GM12891 (cell line): ENCODE measurements around the gene RUSF1.
"Not testable (repeated sequence)": the region's sequence is repeated elsewhere in the genome, so short reads cannot be mapped to it uniquely, and the experiment has no call there.

ENCODE experiments used
- DNase-seq: peaks from one replicate; pipeline ENCODE4 v3.0.0; 2011; ENCODE audit warnings: low spot score; ENCODE audit not compliant: insufficient read length
- FAIRE-seq: peaks from 2 replicates; lab custom pipeline; 2011; peaks lifted over from hg19 to GRCh38; lab: Jason Lieb, UNC
- PAX5 ChIP-seq: IDR thresholded peaks from 2 replicates; pipeline ENCODE4 v1.6.1; 2011; ENCODE audit warnings: low read length, moderate library complexity, mild to moderate bottlenecking; ENCODE audit not compliant: insufficient read depth, severe bottlenecking
- POLR2A ChIP-seq: IDR thresholded peaks from 2 replicates; pipeline ENCODE4 v1.6.1; 2011; ENCODE audit warnings: low read depth, low read length, control low read depth
- POLR2AphosphoS5 ChIP-seq: IDR thresholded peaks from 2 replicates; pipeline ENCODE4 v1.6.1; 2011; ENCODE audit warnings: low read depth, low read length, control low read depth
- POU2F2 ChIP-seq: IDR thresholded peaks from 2 replicates; pipeline ENCODE4 v1.6.1; 2011; ENCODE audit warnings: low read depth, mild to moderate bottlenecking, control low read depth, low read length, moderate library complexity
- SPI1 ChIP-seq: IDR thresholded peaks from 2 replicates; pipeline ENCODE4 v1.6.1; 2011; ENCODE audit warnings: low read depth, low read length, control low read depth
- TAF1 ChIP-seq: IDR thresholded peaks from 2 replicates; pipeline ENCODE4 v1.6.1; 2011; ENCODE audit warnings: low read depth, low read length, control low read depth

RUSF1 gene

DNA sequence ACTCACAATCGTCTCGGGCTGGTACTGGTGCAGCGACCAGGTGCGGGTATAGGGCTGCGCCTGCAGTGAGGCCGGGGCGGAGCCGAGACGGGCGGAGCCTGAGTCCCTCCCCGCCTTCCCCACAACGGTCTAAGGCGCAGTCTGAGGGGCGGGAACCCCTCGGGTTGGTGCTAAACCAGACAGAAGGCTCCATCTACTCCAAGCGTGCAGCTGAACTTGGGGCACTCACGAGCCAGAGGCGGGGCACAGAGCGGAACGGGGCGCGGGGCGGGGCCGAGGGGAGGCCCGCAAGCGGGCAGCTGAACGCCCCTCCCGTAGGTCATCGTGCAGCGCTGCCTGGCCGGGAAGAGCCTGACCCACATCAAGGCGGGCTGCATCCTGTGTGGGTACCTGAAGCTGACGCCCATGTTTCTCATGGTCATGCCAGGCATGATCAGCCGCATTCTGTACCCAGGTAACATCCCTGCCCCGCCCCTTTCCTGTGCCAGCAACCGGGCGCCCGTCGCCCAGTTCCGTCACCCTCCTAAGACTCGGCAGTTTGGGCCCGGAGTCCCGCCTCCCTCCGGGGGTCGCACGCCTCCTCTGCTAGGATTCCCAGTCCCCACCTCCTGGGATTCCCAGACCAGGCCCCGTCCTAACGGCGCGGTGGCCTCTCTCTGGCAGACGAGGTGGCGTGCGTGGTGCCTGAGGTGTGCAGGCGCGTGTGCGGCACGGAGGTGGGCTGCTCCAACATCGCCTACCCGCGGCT is 20.3 kb downstream of the RUSF1 start:
- TF ChIP-seq TAF1, result no peak
- TF ChIP-seq POU2F2, result no peak
- TF ChIP-seq POLR2AphosphoS5, result no peak
- TF ChIP-seq SPI1, result no peak
- TF ChIP-seq PAX5, result no peak
- no peak for TF ChIP-seq POLR2A
- FAIRE-seq, result peak; percentile 89
- DNase-seq, result peak; percentile 93

DNA sequence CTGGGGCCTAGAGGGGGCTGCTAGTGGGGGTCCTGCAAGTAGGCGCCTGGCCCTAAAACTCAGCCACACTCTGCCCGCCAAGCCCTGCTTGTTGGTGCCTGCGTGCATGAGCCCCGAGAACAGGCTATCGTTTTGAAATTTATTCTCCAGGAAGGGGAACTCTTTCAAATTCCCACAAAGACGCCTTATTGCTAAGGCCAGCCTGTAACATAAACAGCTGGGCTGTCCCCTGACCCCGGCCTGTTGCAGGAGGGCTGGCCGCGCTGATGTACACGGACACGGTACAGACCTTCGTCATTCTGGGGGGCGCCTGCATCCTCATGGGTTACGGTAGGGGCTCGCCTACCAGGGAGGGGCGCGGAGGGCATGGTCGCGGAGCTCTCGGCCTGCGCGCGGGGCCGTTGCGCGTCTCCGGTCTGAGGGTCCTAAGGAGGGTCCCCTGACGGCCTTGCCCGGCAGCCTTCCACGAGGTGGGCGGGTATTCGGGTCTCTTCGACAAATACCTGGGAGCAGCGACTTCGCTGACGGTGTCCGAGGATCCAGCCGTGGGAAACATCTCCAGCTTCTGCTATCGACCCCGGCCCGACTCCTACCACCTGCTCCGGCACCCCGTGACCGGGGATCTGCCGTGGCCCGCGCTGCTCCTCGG is 21.0 kb downstream of the RUSF1 start:
- no peak for TF ChIP-seq TAF1
- TF ChIP-seq POU2F2, result no peak
- no peak for TF ChIP-seq PAX5
- no peak for TF ChIP-seq SPI1
- TF ChIP-seq POLR2AphosphoS5, result no peak
- TF ChIP-seq POLR2A, result no peak
- FAIRE-seq (no peak), DNase-seq (no peak)

DNA sequence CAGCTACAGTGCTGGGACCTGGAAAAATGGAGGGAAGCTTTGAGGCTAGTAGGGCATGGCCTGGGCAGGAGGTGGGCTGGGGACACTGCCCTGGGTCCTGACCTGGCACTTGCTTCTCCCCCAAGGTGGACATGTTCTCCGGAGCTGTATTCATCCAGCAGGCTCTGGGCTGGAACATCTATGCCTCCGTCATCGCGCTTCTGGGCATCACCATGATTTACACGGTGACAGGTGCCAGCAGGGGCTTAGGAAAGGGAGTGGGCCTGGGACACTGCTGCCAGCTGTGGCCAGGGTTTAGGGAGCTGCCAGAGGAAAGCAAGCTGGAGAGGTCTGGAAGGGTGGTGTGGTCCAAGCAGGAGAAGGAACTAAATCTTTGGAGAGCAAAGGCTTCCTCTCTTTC is 22.1 kb downstream of the RUSF1 start:
- no peak for FAIRE-seq
- no peak for TF ChIP-seq SPI1
- TF ChIP-seq TAF1, result no peak
- no peak for TF ChIP-seq PAX5
- TF ChIP-seq POU2F2, result no peak
- no peak for TF ChIP-seq POLR2AphosphoS5
- TF ChIP-seq POLR2A, result no peak
- DNase-seq, result no peak

DNA sequence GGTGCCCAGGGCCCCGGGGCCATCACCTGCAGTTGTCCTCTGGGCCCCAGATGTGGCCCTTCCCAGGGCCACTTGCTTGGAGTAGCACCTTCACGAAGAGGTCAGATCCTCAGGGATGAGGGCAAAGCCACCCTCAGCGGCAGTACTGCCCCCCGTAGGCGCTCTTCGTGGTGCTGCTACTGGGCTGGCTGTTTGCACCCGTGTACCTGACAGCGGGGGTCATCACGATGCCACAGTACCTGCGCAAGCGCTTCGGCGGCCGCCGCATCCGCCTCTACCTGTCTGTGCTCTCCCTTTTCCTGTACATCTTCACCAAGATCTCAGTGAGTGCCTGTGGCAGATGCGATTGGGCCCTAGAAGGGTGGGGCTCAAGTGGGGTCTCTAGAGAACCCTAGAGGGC is 22.6 kb downstream of the RUSF1 start:
- FAIRE-seq (no peak), DNase-seq (no peak)
- TF ChIP-seq POU2F2, result no peak
- no peak for TF ChIP-seq TAF1
- TF ChIP-seq POLR2AphosphoS5, result no peak
- no peak for TF ChIP-seq SPI1
- no peak for TF ChIP-seq PAX5
- TF ChIP-seq POLR2A, result no peak

DNA sequence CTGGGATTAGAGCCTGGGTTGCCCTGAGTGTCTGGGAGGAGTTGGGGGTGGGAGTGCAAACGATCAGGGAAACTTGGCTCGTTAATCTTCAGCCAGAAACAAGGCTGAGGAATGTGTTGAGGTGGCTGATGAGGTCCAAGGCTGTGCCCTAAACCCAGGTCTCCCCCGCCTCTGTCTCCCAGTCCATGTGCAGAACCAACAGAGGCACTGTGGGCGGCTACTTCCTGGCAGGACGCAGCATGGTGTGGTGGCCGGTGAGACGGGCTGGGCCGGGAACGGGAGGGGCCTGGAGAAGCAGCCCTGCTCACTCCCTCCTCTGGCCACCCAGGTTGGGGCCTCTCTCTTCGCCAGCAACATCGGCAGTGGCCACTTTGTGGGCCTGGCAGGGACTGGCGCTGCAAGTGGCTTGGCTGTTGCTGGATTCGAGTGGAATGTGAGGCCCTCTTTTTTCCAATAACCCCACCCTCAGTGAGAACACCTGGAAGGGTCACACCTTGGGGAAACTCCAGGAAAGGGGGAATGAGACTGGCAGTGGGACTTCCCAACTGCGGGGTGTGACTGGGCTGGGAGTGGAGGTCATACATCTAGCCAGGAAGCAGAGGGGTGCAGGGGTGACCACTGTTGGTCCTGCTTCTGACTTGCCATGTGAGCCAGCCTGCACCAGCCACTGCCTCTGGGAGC is 23.6 kb downstream of the RUSF1 start:
- FAIRE-seq (no peak), DNase-seq (no peak)
- TF ChIP-seq TAF1 (no peak), SPI1 (no peak), POLR2AphosphoS5 (no peak), PAX5 (no peak), POLR2A (no peak), POU2F2 (no peak)

DNA sequence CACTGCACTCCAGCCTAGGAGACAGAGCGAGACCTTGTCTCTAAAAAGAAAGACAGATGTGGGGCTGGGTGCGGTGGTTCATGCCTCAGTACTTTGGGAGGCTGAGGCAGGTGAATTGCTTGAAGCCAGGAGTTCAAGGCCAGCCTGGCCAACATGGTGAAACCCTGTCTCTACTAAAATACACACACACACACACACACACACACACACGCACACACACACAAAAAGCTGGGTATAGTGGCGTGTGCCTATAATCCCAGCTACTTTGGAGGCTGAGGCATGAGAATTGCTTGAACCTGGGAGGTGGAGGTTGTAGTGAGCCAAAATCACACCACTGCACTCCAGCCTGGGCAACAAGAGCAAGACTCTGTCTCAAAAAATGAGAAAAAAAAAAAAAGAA is 24.1 kb downstream of the RUSF1 start:
- FAIRE-seq, DNase-seq: not testable (repeated sequence)

DNA sequence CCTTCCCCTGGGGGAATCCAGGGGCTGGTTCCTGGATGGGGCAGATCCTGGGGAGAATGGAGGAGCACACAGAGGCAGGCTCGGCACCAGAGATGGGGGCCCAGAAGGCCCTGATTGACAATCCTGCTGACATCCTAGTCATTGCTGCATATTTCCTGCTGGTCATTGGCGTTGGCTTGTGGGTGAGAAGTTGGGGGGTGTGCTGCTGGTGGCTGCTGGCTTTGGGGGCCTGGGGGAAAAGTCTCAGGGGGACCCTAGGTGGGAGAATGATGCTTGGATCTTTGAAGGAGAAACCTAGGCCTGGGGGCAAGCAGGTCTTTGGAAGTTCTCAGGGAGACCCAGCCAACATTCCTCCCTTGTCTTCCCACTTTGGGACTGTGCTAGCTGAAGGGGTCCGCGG is 25.1 kb downstream of the RUSF1 start, which contains the start of gene SLC5A2:
Gene SLC5A2 (plus strand): TSS at position 43 of the 400 bp plus-strand sequence. CDS start 14 bp downstream, at position 57.
- no peak for DNase-seq

DNA sequence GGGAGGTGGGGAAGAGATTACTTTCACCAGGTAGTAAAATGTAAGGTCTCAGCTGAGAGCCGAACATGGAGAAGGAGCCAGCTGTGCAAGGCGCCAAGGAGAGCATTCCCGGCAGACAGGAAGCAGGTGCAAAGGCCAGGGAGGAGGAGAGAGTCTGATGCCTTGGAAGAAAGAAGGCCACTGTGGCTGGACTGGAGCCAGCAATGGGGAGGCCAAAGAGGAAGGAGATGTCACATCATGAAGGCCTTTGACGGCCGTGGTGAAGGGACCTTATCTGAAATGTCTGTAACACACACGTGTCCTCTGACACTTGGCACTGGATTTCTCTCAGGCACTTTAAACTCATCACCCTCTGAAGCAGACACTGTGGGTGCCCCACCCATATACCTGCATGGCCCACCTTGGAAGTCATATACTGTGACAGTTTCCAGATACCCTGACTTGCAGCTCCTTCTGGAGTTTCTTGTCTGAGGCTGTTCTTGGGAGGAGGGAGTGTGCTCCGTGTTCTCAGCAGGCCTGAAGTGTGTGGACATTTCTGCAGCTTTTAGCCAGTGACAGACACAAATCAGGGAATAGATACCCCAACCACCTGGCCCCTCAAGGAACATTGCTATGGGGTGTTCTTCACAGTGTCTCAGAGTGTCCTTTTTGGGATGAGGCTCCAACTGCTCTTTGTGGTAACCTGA is 27.2 kb downstream of the RUSF1 start:
- FAIRE-seq, result no peak
- no peak for DNase-seq
- TF ChIP-seq POLR2A, result no peak
- TF ChIP-seq TAF1, result no peak
- TF ChIP-seq POU2F2, result no peak
- TF ChIP-seq PAX5, result no peak
- TF ChIP-seq SPI1, result no peak
- no peak for TF ChIP-seq POLR2AphosphoS5

More for the DNA sequence above, 25.1 kb downstream of the RUSF1 start, which contains the start of gene SLC5A2:
- TF ChIP-seq POLR2A, result no peak
- TF ChIP-seq PAX5, result no peak
- TF ChIP-seq SPI1, result no peak
- no peak for TF ChIP-seq POLR2AphosphoS5
- no peak for TF ChIP-seq TAF1
- TF ChIP-seq POU2F2, result no peak
- no peak for FAIRE-seq

DNA sequence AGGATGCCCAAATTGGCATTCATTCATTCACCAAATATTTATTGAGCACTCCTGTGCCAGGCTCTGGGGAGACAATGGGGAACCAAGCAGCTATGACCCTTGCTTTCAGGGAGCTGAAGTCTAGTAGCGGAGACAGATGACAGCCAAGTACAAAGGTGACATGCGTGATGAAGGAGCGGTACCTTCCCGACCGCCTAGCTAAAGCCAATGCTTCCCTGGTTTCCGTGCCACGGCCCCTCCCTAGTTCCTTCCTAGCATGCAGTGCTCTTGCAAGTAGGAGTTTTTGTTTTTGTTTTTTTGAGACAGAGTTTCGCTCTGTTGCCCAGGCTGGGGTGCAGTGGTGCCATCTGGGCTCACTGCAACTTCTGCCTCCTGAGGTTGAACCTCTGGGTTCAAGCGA is 28.4 kb downstream of the RUSF1 start:
- DNase-seq, result no peak
- TF ChIP-seq POU2F2 (no peak), POLR2A (no peak), POLR2AphosphoS5 (no peak), TAF1 (no peak), SPI1 (no peak), PAX5 (no peak)
- FAIRE-seq, result no peak
